ENCODE measurements around the gene ZCCHC18.
"Not testable (repeated sequence)": the region's sequence is repeated elsewhere in the genome, so short reads cannot be mapped to it uniquely, and the experiment has no call there.

GRCh38 chrX:104062636-104063035 is 49.7 kb upstream of the ZCCHC18 start:
- TF ChIP-seq REST (IDR thresholded peaks at IDR 0.05; ENCODE audit: low read depth, low read length); RAD21 (IDR thresholded peaks at IDR 0.05; ENCODE audit: low read length); CTCF (IDR thresholded peaks at IDR 0.05); RFX5 (IDR thresholded peaks at IDR 0.05; ENCODE audit: low read length); GABPA (IDR thresholded peaks at IDR 0.05; ENCODE audit: low read depth): not testable (repeated sequence)
